HepG2 (cell line): ENCODE results near the gene CTNNAL1. TPM values are rescaled to one million over a fixed set of nuclear protein-coding genes. Genes with fewer than 3 reads are reported as not detected.
A peak's percentile ranks its signal among the peaks of the same experiment; 100 is the strongest.

Experiments
- FOSL2 ChIP-seq: sonication (generic); formaldehyde crosslinking; IDR thresholded peaks from 2 replicates; pipeline ENCODE4 v1.4.0; 2020; ENCODE audit warnings: missing genetic modification reagents
- GATAD2A ChIP-seq: IDR thresholded peaks from 2 replicates; pipeline ENCODE4 v1.6.1; 2016
- HNF4A ChIP-seq: sonication (generic); formaldehyde crosslinking; IDR thresholded peaks from 2 replicates; pipeline ENCODE4 v1.4.0; 2020; ENCODE audit warnings: missing genetic modification reagents
- MLX ChIP-seq: IDR thresholded peaks from 2 replicates; pipeline ENCODE4 v1.6.1; 2016
- NFKBIZ ChIP-seq: IDR thresholded peaks from 2 replicates; pipeline ENCODE4 v1.6.1; 2018; ENCODE audit warnings: missing genetic modification reagents, missing compliant biosample characterization
- NR2F1 ChIP-seq, 2 experiments: fragments of 450-650 bp in 1 of 2; formaldehyde crosslinking in 1 of 2; IDR thresholded peaks; 2 replicates each; pipeline versions ENCODE4 v1.5.0 to v1.6.1; 2016 to 2020; ENCODE audit warnings: mild to moderate bottlenecking in 1 of 2, missing compliant biosample characterization in 1 of 2, missing genetic modification reagents in 1 of 2, moderate library complexity in 1 of 2
- PHF21A ChIP-seq: sonication (generic); formaldehyde crosslinking; IDR thresholded peaks from 2 replicates; pipeline ENCODE4 v1.5.0; 2020; ENCODE audit warnings: mild to moderate bottlenecking, missing genetic modification reagents
- POGK ChIP-seq: sonication (generic); formaldehyde crosslinking; conservative IDR thresholded peaks from 2 replicates; pipeline ENCODE4 v1.8.0; 2022; ENCODE audit warnings: mild to moderate bottlenecking, moderate library complexity, missing genetic modification reagents
- POLR2AphosphoS5 ChIP-seq: IDR thresholded peaks from 2 replicates; pipeline ENCODE4 v1.6.1; 2012; ENCODE audit warnings: low read depth, low read length
- RBM22 ChIP-seq: fragments of 200-400 bp; formaldehyde crosslinking; optimal IDR thresholded peaks from 2 replicates; pipeline ENCODE3; 2017; ENCODE audit warnings: mild to moderate bottlenecking, low read length, moderate library complexity
- SCMH1 ChIP-seq: sonication (generic); formaldehyde crosslinking; IDR thresholded peaks from 2 replicates; pipeline ENCODE4 v1.9.0; 2021; ENCODE audit warnings: missing genetic modification reagents, mild to moderate bottlenecking, borderline replicate concordance
- SOX13 ChIP-seq, 3 experiments: fragments of 450-650 bp in 1 of 3; sonication (generic) in 1 of 3; formaldehyde crosslinking in 1 of 3; IDR thresholded peaks in 2 of 3; conservative IDR thresholded peaks in 1 of 3; 2 replicates each; pipeline versions ENCODE4 v1.5.0 to v1.6.1; 2016 to 2020; ENCODE audit warnings: antibody characterized with exemption in 1 of 3, mild to moderate bottlenecking in 1 of 3, missing compliant biosample characterization in 1 of 3, missing genetic modification reagents in 1 of 3, moderate library complexity in 1 of 3
- ZFP37 ChIP-seq: sonication (generic); formaldehyde crosslinking; IDR thresholded peaks from 2 replicates; pipeline ENCODE4 v1.4.0; 2020; ENCODE audit warnings: missing genetic modification reagents, borderline replicate concordance
- ZNF263 ChIP-seq: sonication (generic); formaldehyde crosslinking; IDR thresholded peaks from 2 replicates; pipeline ENCODE4 v1.4.0; 2020; ENCODE audit warnings: missing genetic modification reagents
- ZNF788 ChIP-seq: sonication (generic); formaldehyde crosslinking; IDR thresholded peaks from 2 replicates; pipeline ENCODE4 v1.5.0; 2020; ENCODE audit warnings: mild to moderate bottlenecking, missing genetic modification reagents, borderline replicate concordance
- polyA plus RNA-seq, 8 experiments: library from polyadenylated mRNA; depleted of rRNA in 3 of 8; stranded (reverse) in 7 of 8; unstranded in 1 of 8; fragments of >200 nt; fragmentation: Illumina TruSeq in 4 of 8; extraction: Trizol in 4 of 8; gene quantifications; 2 replicates each; pipeline versions ENCODE4 v1.2.1 to v1.2.3, GENCODE V29; 2011 to 2016; ENCODE audit warnings: low read depth in 4 of 8, missing spikeins in 1 of 8, mixed read lengths in 1 of 8; ENCODE audit not compliant: insufficient read depth in 1 of 8
- total RNA-seq, 5 experiments: library from RNA; depleted of rRNA; stranded (reverse); fragments of >200 nt; fragmentation: Illumina TruSeq; extraction: Trizol; gene quantifications; 2 replicates each; pipeline ENCODE4 v1.2.3, GENCODE V29; 2016; ENCODE audit warnings: low read depth in 1 of 5
- TF ChIP-seq, protein P1 (sequence below): sonication (generic); formaldehyde crosslinking; IDR thresholded peaks from 2 replicates; pipeline ENCODE4 v1.4.0; 2020; ENCODE audit warnings: missing genetic modification reagents, borderline replicate concordance
- TF ChIP-seq, protein P2 (sequence below): sonication (generic); formaldehyde crosslinking; IDR thresholded peaks from 2 replicates; pipeline ENCODE4 v1.5.1; 2020; ENCODE audit warnings: missing genetic modification reagents, mild to moderate bottlenecking, borderline replicate concordance

The CTNNAL1 gene
- total and polyA plus RNA-seq, 2 of the 13 experiments (the other 11 are each of a cell fraction or from before 2014, with no cell fraction given): 32.0 to 162 TPM

DNA sequence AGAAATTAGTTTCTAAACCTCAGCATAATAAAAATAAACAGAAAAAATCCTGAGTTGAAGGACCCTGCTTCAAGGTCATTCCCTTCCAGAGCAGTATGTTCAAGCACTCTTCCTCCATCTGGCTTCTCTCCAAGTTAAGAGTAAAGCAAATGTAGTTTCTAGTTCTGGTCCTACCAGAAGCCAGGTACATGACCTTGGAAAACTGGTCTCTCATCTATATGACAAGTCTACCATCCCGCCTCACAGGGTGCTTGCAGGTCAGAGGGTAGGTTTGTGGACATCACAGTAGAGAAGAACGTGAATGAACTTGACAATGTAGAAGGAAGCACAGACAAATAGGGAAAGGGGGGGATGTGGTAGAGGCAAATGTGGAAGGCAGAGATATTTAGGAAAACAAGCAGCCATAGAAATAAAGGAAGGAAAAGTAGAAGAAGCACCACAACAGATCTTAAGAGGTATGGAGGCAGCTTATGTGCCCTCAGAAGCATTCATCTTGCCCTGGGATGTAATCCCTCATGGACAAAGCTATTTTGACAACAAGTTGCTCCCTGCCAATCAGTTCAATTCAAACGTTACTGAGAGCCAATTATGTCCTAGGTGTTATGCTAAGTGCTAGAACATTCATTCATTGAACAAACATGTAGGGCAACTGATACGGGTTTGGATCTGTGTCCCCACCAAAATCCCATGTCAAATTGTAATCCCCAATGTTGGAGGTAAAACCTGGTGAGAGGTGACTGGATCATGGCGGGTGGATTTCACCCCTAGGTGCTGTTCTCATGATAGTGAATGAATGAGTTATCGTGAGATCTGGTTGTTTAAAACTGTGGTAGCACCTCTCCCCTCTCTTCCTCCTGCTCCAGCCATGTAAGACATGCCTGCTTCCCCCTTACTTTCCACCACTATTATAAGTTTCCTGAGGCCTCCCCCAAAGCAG is 23.7 kb upstream of the CTNNAL1 start (continued):
- TF ChIP-seq, protein P1, sequence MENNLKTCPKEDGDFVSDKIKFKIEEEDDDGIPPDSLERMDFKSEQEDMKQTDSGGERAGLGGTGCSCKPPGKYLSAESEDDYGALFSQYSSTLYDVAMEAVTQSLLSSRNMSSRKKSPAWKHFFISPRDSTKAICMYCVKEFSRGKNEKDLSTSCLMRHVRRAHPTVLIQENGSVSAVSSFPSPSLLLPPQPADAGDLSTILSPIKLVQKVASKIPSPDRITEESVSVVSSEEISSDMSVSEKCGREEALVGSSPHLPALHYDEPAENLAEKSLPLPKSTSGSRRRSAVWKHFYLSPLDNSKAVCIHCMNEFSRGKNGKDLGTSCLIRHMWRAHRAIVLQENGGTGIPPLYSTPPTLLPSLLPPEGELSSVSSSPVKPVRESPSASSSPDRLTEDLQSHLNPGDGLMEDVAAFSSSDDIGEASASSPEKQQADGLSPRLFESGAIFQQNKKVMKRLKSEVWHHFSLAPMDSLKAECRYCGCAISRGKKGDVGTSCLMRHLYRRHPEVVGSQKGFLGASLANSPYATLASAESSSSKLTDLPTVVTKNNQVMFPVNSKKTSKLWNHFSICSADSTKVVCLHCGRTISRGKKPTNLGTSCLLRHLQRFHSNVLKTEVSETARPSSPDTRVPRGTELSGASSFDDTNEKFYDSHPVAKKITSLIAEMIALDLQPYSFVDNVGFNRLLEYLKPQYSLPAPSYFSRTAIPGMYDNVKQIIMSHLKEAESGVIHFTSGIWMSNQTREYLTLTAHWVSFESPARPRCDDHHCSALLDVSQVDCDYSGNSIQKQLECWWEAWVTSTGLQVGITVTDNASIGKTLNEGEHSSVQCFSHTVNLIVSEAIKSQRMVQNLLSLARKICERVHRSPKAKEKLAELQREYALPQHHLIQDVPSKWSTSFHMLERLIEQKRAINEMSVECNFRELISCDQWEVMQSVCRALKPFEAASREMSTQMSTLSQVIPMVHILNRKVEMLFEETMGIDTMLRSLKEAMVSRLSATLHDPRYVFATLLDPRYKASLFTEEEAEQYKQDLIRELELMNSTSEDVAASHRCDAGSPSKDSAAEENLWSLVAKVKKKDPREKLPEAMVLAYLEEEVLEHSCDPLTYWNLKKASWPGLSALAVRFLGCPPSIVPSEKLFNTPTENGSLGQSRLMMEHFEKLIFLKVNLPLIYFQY (CRISPR knock-in tag): no peak
- peak; percentile 73 for TF ChIP-seq GATAD2A (CRISPR knock-in tag)
- TF ChIP-seq FOSL2 (CRISPR knock-in tag): peak; percentile 31; the same call in 1 of the 2 replicates
- TF ChIP-seq PHF21A: 0 out of 2 replicates have a peak, but pooled peaks have one; percentile 20
- TF ChIP-seq POLR2AphosphoS5: peak; percentile 35; the same call in 1 of the 2 replicates
- no peak for TF ChIP-seq ZFP37
- no peak for TF ChIP-seq POGK (CRISPR knock-in tag)
- peak; percentile 53 for TF ChIP-seq HNF4A (CRISPR knock-in tag)
- peak; percentile 77 for TF ChIP-seq RBM22
- TF ChIP-seq MLX (CRISPR knock-in tag): 0 out of 2 replicates have a peak, but pooled peaks have one; percentile 24
- TF ChIP-seq, protein P2, sequence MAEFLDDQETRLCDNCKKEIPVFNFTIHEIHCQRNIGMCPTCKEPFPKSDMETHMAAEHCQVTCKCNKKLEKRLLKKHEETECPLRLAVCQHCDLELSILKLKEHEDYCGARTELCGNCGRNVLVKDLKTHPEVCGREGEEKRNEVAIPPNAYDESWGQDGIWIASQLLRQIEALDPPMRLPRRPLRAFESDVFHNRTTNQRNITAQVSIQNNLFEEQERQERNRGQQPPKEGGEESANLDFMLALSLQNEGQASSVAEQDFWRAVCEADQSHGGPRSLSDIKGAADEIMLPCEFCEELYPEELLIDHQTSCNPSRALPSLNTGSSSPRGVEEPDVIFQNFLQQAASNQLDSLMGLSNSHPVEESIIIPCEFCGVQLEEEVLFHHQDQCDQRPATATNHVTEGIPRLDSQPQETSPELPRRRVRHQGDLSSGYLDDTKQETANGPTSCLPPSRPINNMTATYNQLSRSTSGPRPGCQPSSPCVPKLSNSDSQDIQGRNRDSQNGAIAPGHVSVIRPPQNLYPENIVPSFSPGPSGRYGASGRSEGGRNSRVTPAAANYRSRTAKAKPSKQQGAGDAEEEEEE: no peak
- no peak for TF ChIP-seq SCMH1
- no peak for TF ChIP-seq ZNF788 (CRISPR knock-in tag)
- TF ChIP-seq NR2F1 (CRISPR knock-in tag; IDR thresholded peaks at IDR 0.05): peak; percentile 26 to 27; a peak in 2 of 4 replicates
- TF ChIP-seq ZNF263 (CRISPR knock-in tag): no peak
- no peak for TF ChIP-seq NFKBIZ (CRISPR knock-in tag)
- TF ChIP-seq SOX13 (IDR thresholded peaks at IDR 0.05): no peak
- TF ChIP-seq SOX13 (CRISPR knock-in tag; conservative IDR thresholded peaks at IDR 0.05 in 1 of 2, IDR thresholded peaks at IDR 0.05 in 1 of 2): peak in 1 of 2 experiments; percentile 39; a peak in 1 of 4 replicates
